Loucy (cell line): ENCODE measurements around the gene MCRIP1.

ENCODE experiments used
- H2AFZ ChIP-seq: fragments of 200-600 bp; sonication (generic); 2 replicates; pipeline ENCODE4 v1.6.0; 2016; ENCODE audit warnings: antibody characterized with exemption, mild to moderate bottlenecking, low read length, moderate library complexity
- H3F3A ChIP-seq: fragments of 200-600 bp; 2 replicates; pipeline ENCODE4 v1.6.0; 2016; ENCODE audit warnings: antibody characterized with exemption, low read depth, mild to moderate bottlenecking
- H3K27me3 ChIP-seq: fragments of 200-600 bp; sonication (generic); 2 replicates; pipeline ENCODE4 v1.6.1; 2014; ENCODE audit warnings: low read length, mild to moderate bottlenecking; ENCODE audit not compliant: insufficient read depth, poor library complexity, severe bottlenecking
- H3K36me3 ChIP-seq: fragments of 200-600 bp; sonication (generic); 2 replicates; pipeline ENCODE4 v1.6.1; 2016; ENCODE audit warnings: low read length; ENCODE audit not compliant: insufficient read depth
- H3K4me1 ChIP-seq: fragments of 200-600 bp; sonication (generic); 2 replicates; pipeline ENCODE4 v1.5.1; 2014; ENCODE audit warnings: low read length, mild to moderate bottlenecking; ENCODE audit not compliant: insufficient read depth, poor library complexity, severe bottlenecking
- H3K4me2 ChIP-seq: fragments of 200-600 bp; sonication (generic); 2 replicates; pipeline ENCODE4 v1.6.0; 2014; ENCODE audit warnings: antibody characterized with exemption, low read length, low read depth, mild to moderate bottlenecking; ENCODE audit not compliant: poor library complexity, severe bottlenecking
- H3K4me3 ChIP-seq: fragments of 200-600 bp; sonication (generic); 2 replicates; pipeline ENCODE4 v1.5.1; 2014; ENCODE audit warnings: low read length, mild to moderate bottlenecking, mixed read lengths; ENCODE audit not compliant: poor library complexity, severe bottlenecking
- H3K79me2 ChIP-seq: fragments of 200-600 bp; sonication (generic); 2 replicates; pipeline ENCODE4 v1.6.1; 2014; ENCODE audit warnings: low read length; ENCODE audit not compliant: insufficient read depth
- H3K9ac ChIP-seq: fragments of 200-600 bp; sonication (generic); 2 replicates; pipeline ENCODE4 v1.6.0; 2014; ENCODE audit warnings: mild to moderate bottlenecking, low read depth, low read length, moderate library complexity; ENCODE audit not compliant: poor library complexity, severe bottlenecking
- H3K9me2 ChIP-seq: fragments of 200-600 bp; sonication (generic); replicated peaks from 2 replicates; pipeline ENCODE4 v1.6.1; 2016; ENCODE audit warnings: low read depth, low read length, mixed read lengths
- H3K9me3 ChIP-seq: fragments of 200-600 bp; sonication (generic); 2 replicates; pipeline ENCODE4 v1.6.1; 2014; ENCODE audit warnings: mild to moderate bottlenecking, antibody characterized with exemption, low read length, low read depth; ENCODE audit not compliant: insufficient read depth
- H4K20me1 ChIP-seq: fragments of 200-600 bp; sonication (generic); 2 replicates; pipeline ENCODE4 v1.6.0; 2014; ENCODE audit warnings: antibody characterized with exemption, low read length, mild to moderate bottlenecking; ENCODE audit not compliant: insufficient read depth, poor library complexity, severe bottlenecking
- EZH2phosphoT487 ChIP-seq: fragments of 200-600 bp; IDR thresholded peaks from 2 replicates; pipeline ENCODE4 v1.6.1; 2018; ENCODE audit warnings: antibody characterized with exemption, mild to moderate bottlenecking, moderate library complexity, borderline replicate concordance
- TF ChIP-seq, protein P1 (sequence below): fragments of 200-600 bp; sonication (generic); conservative IDR thresholded peaks from 2 replicates; pipeline ENCODE4 v1.5.1; 2014; ENCODE audit warnings: mild to moderate bottlenecking, antibody characterized with exemption, low read length

Gene MCRIP1

DNA sequence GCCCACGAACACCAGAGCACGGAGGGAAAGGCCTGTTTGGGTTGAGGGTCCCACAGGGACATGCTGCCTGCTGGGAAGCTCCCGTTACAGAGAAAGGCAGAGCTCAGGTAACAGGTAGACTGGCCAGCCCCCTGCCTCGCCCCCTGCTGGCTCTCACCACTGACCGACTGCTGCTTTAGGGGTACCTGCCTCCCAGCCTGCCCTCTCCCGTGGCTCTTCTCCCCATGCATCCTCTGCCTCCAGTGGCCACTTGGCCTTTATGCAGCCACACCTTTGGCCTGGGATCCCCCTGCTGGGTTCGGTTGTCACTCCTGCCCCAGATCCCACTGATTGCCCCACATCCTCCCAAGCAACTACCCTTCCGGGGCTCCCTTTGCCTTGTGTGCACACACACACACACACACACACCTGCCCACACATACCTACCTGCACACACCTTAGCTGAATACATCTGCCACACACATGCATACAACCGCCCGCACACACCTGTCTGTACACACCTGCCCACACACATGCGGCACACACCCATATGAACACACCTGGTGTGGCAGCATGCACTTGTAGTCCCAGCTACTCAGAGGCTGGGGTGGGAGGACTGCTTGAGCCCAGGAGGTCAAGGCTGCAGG, 7.1 kb downstream of the MCRIP1 start:
- Histone ChIP-seq H3K4me1 (peaks cover 6% of the 10 kb centered on the region), H3K9ac (no peak overlapping the region), H3K4me2 (no peak overlapping the region)

DNA sequence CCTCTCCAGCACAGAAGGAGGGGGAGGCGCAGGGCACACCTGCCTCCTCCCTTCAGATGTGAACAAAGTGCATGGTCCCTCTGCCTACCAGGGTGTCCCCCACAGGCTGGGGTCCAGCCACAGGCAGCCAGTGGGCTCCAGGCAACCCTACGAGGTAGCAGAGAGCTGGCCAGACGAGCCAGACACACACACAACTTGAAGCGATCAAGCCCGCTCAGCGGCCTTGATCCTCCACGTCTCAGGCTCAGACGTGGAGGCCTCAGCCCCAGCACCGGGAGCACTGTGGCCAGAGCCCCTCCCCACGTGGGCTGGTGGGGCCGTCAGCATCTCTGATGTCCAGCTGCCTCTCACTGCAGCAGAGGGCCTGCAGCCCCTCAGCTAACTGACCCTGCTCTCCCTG, 8.5 kb downstream of the MCRIP1 start:
- H3K4me3 ChIP-seq: no peak overlapping the region
- H3K9me3 ChIP-seq: no peaks in the 10 kb centered on the region
- H3K36me3 ChIP-seq: no peaks in the 10 kb centered on the region
- no peaks in the 10 kb centered on the region for H3K27me3 ChIP-seq
- H3K4me2 ChIP-seq: no peak overlapping the region
- no peaks in the 10 kb centered on the region for H4K20me1 ChIP-seq
- TF ChIP-seq, protein P1, sequence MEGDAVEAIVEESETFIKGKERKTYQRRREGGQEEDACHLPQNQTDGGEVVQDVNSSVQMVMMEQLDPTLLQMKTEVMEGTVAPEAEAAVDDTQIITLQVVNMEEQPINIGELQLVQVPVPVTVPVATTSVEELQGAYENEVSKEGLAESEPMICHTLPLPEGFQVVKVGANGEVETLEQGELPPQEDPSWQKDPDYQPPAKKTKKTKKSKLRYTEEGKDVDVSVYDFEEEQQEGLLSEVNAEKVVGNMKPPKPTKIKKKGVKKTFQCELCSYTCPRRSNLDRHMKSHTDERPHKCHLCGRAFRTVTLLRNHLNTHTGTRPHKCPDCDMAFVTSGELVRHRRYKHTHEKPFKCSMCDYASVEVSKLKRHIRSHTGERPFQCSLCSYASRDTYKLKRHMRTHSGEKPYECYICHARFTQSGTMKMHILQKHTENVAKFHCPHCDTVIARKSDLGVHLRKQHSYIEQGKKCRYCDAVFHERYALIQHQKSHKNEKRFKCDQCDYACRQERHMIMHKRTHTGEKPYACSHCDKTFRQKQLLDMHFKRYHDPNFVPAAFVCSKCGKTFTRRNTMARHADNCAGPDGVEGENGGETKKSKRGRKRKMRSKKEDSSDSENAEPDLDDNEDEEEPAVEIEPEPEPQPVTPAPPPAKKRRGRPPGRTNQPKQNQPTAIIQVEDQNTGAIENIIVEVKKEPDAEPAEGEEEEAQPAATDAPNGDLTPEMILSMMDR: no peak
- TF ChIP-seq EZH2phosphoT487: no peak
- H3K9ac ChIP-seq: no peak overlapping the region
- H3K79me2 ChIP-seq: peaks cover 16% of the 10 kb centered on the region; the same call in 1 of the 2 replicates
- no peaks in the 10 kb centered on the region for H3F3A ChIP-seq
- no peak overlapping the region for H2AFZ ChIP-seq
- H3K4me1 ChIP-seq: peaks cover 6% of the 10 kb centered on the region
- H3K9me2 ChIP-seq: no peaks in the 10 kb centered on the region

More for the DNA sequence above, 7.1 kb downstream of the MCRIP1 start:
- no peaks in the 10 kb centered on the region for H3F3A ChIP-seq
- H3K4me3 ChIP-seq: no peak overlapping the region
- peaks cover 27% of the 10 kb centered on the region; the same call in 1 of the 2 replicates for H3K79me2 ChIP-seq
- TF ChIP-seq, protein P1: no peak; the same call in 1 of the 2 replicates
- TF ChIP-seq EZH2phosphoT487: no peak
- no peaks in the 10 kb centered on the region for H4K20me1 ChIP-seq
- no peaks in the 10 kb centered on the region for H3K9me2 ChIP-seq
- H3K36me3 ChIP-seq: no peaks in the 10 kb centered on the region
- H3K27me3 ChIP-seq: no peaks in the 10 kb centered on the region
- H2AFZ ChIP-seq: no peak overlapping the region
- H3K9me3 ChIP-seq: no peaks in the 10 kb centered on the region

DNA sequence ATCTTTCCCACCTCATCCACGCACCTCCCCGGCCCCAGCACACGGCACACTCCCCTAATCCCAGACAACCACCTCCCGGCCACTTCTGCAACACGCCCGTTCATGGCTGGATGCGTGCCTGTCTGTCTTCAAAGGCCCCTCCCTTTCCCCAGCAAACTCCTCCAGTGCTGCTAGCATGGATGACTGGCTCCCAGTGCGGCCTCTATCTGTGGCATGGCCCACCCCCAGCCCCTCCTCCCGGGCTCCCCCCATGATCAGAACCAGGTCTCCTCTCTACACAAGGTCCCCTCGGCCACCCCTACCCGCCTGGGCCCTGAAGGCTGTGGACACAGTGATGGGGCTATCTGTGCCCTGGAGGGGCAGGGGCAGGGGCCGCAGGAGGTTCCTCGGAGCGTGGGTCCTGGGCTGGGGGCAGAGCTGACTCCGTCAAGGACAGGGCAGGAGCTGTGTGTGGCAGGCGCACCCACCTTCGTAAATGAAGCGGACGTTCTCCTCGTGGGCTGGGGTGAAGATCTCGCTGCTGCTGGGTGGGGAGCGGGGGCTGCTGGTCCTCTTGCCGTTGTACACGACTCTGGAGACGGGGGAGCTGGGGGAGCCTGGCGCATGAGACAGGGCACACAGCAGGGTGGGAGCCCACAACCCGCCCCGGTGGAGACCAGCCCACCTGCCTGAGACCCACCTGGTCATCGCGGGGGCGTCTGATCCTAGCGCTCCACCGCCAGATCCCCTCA, 9.1 kb downstream of the MCRIP1 start:
- no peaks in the 10 kb centered on the region for H3K9me2 ChIP-seq
- no peak for TF ChIP-seq EZH2phosphoT487
- TF ChIP-seq, protein P1: no peak
- H3K4me1 ChIP-seq: peaks cover 6% of the 10 kb centered on the region
- no peaks in the 10 kb centered on the region for H4K20me1 ChIP-seq
- H3K9me3 ChIP-seq: no peaks in the 10 kb centered on the region
- H3K4me2 ChIP-seq: no peak overlapping the region
- no peak overlapping the region for H2AFZ ChIP-seq
- no peaks in the 10 kb centered on the region for H3F3A ChIP-seq
- H3K9ac ChIP-seq: no peak overlapping the region
- peaks cover 12% of the 10 kb centered on the region; the same call in 1 of the 2 replicates for H3K79me2 ChIP-seq
- no peaks in the 10 kb centered on the region for H3K36me3 ChIP-seq
- no peaks in the 10 kb centered on the region for H3K27me3 ChIP-seq
- H3K4me3 ChIP-seq: no peak overlapping the region
